ENCODE results near the gene CELF4.

DNA sequence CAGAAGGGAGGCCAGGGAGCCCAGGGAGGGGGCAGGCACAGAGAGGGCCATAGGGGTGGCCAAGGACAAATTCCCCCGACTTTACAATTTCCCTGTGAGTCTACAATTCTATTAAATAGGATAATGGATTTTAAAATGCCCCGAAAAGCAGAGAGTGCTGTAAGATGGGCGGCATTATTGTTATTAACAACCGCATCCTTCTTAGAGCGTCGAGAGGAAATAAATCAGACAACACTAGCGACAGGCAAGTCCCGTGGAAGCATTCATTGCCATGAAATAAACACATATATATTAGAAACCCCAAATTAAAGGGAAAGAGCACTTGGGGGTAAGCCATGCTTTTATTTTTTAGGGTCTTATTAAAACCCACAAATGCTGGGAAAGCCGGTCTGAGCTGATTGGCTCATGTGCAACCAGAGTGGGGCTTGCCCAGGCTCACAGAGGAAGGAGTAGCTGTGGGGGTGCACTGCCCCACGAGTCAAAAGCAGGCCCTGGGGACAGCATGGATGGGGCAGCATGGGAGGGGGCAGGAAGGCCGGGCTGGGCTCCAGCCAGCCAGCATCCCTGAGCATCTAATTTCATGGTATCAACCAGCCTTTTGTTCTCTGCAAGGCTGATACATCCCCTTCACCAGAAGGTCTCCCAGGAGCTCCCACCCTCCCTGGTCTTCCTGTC, 187.1 kb downstream of the CELF4 start:
- no peak for TF ChIP-seq POLR2A (IDR thresholded peaks at IDR 0.05)
- TF ChIP-seq, protein P1, sequence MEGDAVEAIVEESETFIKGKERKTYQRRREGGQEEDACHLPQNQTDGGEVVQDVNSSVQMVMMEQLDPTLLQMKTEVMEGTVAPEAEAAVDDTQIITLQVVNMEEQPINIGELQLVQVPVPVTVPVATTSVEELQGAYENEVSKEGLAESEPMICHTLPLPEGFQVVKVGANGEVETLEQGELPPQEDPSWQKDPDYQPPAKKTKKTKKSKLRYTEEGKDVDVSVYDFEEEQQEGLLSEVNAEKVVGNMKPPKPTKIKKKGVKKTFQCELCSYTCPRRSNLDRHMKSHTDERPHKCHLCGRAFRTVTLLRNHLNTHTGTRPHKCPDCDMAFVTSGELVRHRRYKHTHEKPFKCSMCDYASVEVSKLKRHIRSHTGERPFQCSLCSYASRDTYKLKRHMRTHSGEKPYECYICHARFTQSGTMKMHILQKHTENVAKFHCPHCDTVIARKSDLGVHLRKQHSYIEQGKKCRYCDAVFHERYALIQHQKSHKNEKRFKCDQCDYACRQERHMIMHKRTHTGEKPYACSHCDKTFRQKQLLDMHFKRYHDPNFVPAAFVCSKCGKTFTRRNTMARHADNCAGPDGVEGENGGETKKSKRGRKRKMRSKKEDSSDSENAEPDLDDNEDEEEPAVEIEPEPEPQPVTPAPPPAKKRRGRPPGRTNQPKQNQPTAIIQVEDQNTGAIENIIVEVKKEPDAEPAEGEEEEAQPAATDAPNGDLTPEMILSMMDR (IDR thresholded peaks at IDR 0.05), result no peak
- TF ChIP-seq EP300 (IDR thresholded peaks at IDR 0.05), result no peak
